H9 (cell line): ENCODE data around the gene FRAT2. TPM values are rescaled to one million over a fixed set of nuclear protein-coding genes. Genes with fewer than 3 reads are reported as not detected.

Experiments used
- DNase-seq: peaks from one replicate; pipeline ENCODE4 v3.0.0-alpha.2; 2017
- H2AFZ ChIP-seq: one replicate; pipeline ENCODE4 v1.6.1; 2013; ENCODE audit warnings: mild to moderate bottlenecking, low read length, control low read depth, moderate library complexity
- H2AK5ac ChIP-seq: 2 replicates; pipeline ENCODE4 v1.6.1; 2013; ENCODE audit warnings: low read length, control low read depth, mixed read lengths; ENCODE audit not compliant: insufficient read length
- H2BK120ac ChIP-seq: one replicate; pipeline ENCODE4 v1.6.1; 2013; ENCODE audit warnings: low read depth, mild to moderate bottlenecking, low read length, control low read depth, inconsistent platforms; ENCODE audit not compliant: poor library complexity, severe bottlenecking
- H2BK12ac ChIP-seq: 2 replicates; pipeline ENCODE4 v1.6.1; 2013; ENCODE audit warnings: low read length, control low read depth, mixed read lengths, low read depth; ENCODE audit not compliant: insufficient read length
- H2BK15ac ChIP-seq: 2 replicates; pipeline ENCODE4 v1.6.1; 2013; ENCODE audit warnings: low read depth, low read length, control low read depth
- H2BK20ac ChIP-seq: one replicate; pipeline ENCODE4 v1.6.1; 2013; ENCODE audit warnings: low read depth, mild to moderate bottlenecking, low read length, control low read depth, inconsistent platforms; ENCODE audit not compliant: poor library complexity, severe bottlenecking
- H2BK5ac ChIP-seq: 2 replicates; pipeline ENCODE4 v1.6.1; 2013; ENCODE audit warnings: low read length, control low read depth, mixed read lengths; ENCODE audit not compliant: insufficient read length
- H3K14ac ChIP-seq: 2 replicates; pipeline ENCODE4 v1.6.1; 2013; ENCODE audit warnings: low read length, control low read depth; ENCODE audit not compliant: insufficient read depth
- H3K18ac ChIP-seq: 2 replicates; pipeline ENCODE4 v1.6.1; 2013; ENCODE audit warnings: low read depth, mild to moderate bottlenecking, mixed read lengths, low read length, control low read depth; ENCODE audit not compliant: insufficient read length
- H3K23ac ChIP-seq: 2 replicates; pipeline ENCODE4 v1.6.1; 2013; ENCODE audit warnings: low read length, control low read depth, mixed read lengths, low read depth; ENCODE audit not compliant: insufficient read length
- H3K23me2 ChIP-seq: 2 replicates; pipeline ENCODE4 v1.6.1; 2013; ENCODE audit warnings: low read depth, mild to moderate bottlenecking, mixed read lengths, low read length, control low read depth; ENCODE audit not compliant: insufficient read length, poor library complexity, severe bottlenecking
- H3K27ac ChIP-seq: 2 replicates; pipeline ENCODE4 v1.5.1; 2013; ENCODE audit warnings: low read length, control low read depth, mixed read lengths, low read depth; ENCODE audit not compliant: insufficient read length
- H3K27me3 ChIP-seq: 2 replicates; pipeline ENCODE4 v1.6.1; 2013; ENCODE audit warnings: low read length, control low read depth, inconsistent platforms; ENCODE audit not compliant: insufficient read depth
- H3K4ac ChIP-seq: 2 replicates; pipeline ENCODE4 v1.6.1; 2013; ENCODE audit warnings: low read depth, mild to moderate bottlenecking, control low read depth, inconsistent platforms, low read length, moderate library complexity
- H3K4me1 ChIP-seq: 2 replicates; pipeline ENCODE4 v1.6.1; 2013; ENCODE audit warnings: low read length, control low read depth, inconsistent platforms; ENCODE audit not compliant: insufficient read depth
- H3K4me2 ChIP-seq: 2 replicates; pipeline ENCODE4 v1.6.1; 2013; ENCODE audit warnings: low read length, control low read depth, mixed read lengths; ENCODE audit not compliant: insufficient read length, insufficient read depth
- H3K56ac ChIP-seq: 2 replicates; pipeline ENCODE4 v1.6.1; 2013; ENCODE audit warnings: low read depth, mild to moderate bottlenecking, mixed read lengths, low read length, control low read depth; ENCODE audit not compliant: insufficient read length
- H3K79me1 ChIP-seq: 2 replicates; pipeline ENCODE4 v1.6.1; 2013; ENCODE audit warnings: low read depth, mild to moderate bottlenecking, moderate library complexity, low read length, control low read depth, inconsistent platforms; ENCODE audit not compliant: insufficient read depth, poor library complexity, severe bottlenecking
- H3K79me2 ChIP-seq: 2 replicates; pipeline ENCODE4 v1.6.1; 2013; ENCODE audit warnings: low read length, control low read depth, inconsistent platforms; ENCODE audit not compliant: insufficient read depth
- H3K9ac ChIP-seq: 2 replicates; pipeline ENCODE4 v1.6.1; 2013; ENCODE audit warnings: low read length, control low read depth, mixed read lengths; ENCODE audit not compliant: insufficient read length; ENCODE audit errors: extremely low read depth
- H3K9me3 ChIP-seq: one replicate; pipeline ENCODE4 v1.6.1; 2013; ENCODE audit warnings: low read depth, low read length, inconsistent platforms; ENCODE audit not compliant: control insufficient read depth
- H3T11ph ChIP-seq: one replicate; pipeline ENCODE4 v1.6.1; 2013; ENCODE audit warnings: mild to moderate bottlenecking, low read length, control low read depth, inconsistent platforms
- H4K20me1 ChIP-seq: one replicate; pipeline ENCODE4 v1.6.1; 2013; ENCODE audit not compliant: control insufficient read depth, insufficient read length, insufficient read depth
- H4K5ac ChIP-seq: 2 replicates; pipeline ENCODE4 v1.6.1; 2013; ENCODE audit warnings: low read depth, mild to moderate bottlenecking, mixed read lengths, low read length, control low read depth; ENCODE audit not compliant: insufficient read length
- H4K8ac ChIP-seq: replicated peaks from 2 replicates; pipeline ENCODE4 v1.6.1; 2013; ENCODE audit warnings: low read length, control low read depth, mixed read lengths, low read depth; ENCODE audit not compliant: insufficient read length
- H4K91ac ChIP-seq: 2 replicates; pipeline ENCODE4 v1.6.1; 2013; ENCODE audit warnings: low read depth, mild to moderate bottlenecking, moderate library complexity, mixed read lengths, low read length, control low read depth; ENCODE audit not compliant: insufficient read length
- H3K27ac Mint-ChIP-seq, 3 experiments: 2 replicates in 2 of 3; 3 replicates in 1 of 3; pipeline ENCODE4 v1.8.0; 2020 to 2021; ENCODE audit warnings: mixed read lengths in 3 of 3, mild to moderate bottlenecking in 1 of 3, moderate library complexity in 1 of 3
- H3K27me3 Mint-ChIP-seq: 2 replicates; pipeline ENCODE4 v1.8.0; 2021; ENCODE audit warnings: low read depth, mild to moderate bottlenecking, moderate library complexity, mixed read lengths
- H3K36me3 Mint-ChIP-seq, 3 experiments: 2 replicates in 2 of 3; 3 replicates in 1 of 3; pipeline ENCODE4 v1.8.0; 2020 to 2021; ENCODE audit warnings: low read depth in 3 of 3, mixed read lengths in 3 of 3; ENCODE audit not compliant: insufficient read depth in 1 of 3
- H3K4me1 Mint-ChIP-seq, 2 experiments: 2 replicates each; pipeline ENCODE4 v1.8.0; 2020; ENCODE audit warnings: mixed read lengths in 2 of 2
- H3K4me3 Mint-ChIP-seq, 2 experiments: 2 replicates in 1 of 2; 3 replicates in 1 of 2; pipeline ENCODE4 v1.8.0; 2020 to 2021; ENCODE audit warnings: mild to moderate bottlenecking in 2 of 2, mixed read lengths in 2 of 2, moderate library complexity in 1 of 2
- H3K9me3 Mint-ChIP-seq, 2 experiments: 2 replicates in 1 of 2; 3 replicates in 1 of 2; pipeline ENCODE4 v1.8.0; 2020; ENCODE audit warnings: mild to moderate bottlenecking in 2 of 2, mixed read lengths in 2 of 2, moderate library complexity in 1 of 2
- WGBS: extraction: QIAGEN DNeasy Blood & Tissue Kit; methylation state at CpG from one replicate; pipeline ENCODE4 v1.1.7; 2013; ENCODE audit warnings: missing lambda C conversion rate, low lambda C conversion rate, mixed read lengths; ENCODE audit not compliant: insufficient read length; ENCODE audit errors: extremely low coverage; 5-methylcytosine and 5-hydroxymethylcytosine counted together
- total RNA-seq: library from RNA; stranded (reverse); gene quantifications from 2 replicates; pipeline ENCODE4 v1.2.1, GENCODE V29; 2021
- TF ChIP-seq, protein P1 (sequence below): fragments of 200-600 bp; sonication (generic); conservative IDR thresholded peaks from 3 replicates; pipeline ENCODE4 v1.8.0; 2021; ENCODE audit warnings: antibody characterized with exemption, mild to moderate bottlenecking

FRAT2 gene
- total RNA-seq, 1 experiment from 2014 or later, result 129 TPM

GRCh38 chr10:97319671-97320479, 14.7 kb downstream of the FRAT2 start:
- Histone ChIP-seq H2BK12ac (no peak overlapping the region), H3K27ac (no peak overlapping the region), H3K56ac (no peak overlapping the region), H3K79me1 (no peaks in the 10 kb centered on the region), H2AK5ac (no peak overlapping the region), H3K9me3 (no peaks in the 10 kb centered on the region), H3K79me2 (no peaks in the 10 kb centered on the region), H3T11ph (no peak overlapping the region), H3K27me3 (peaks cover 9% of the 10 kb centered on the region; the same call in 1 of the 2 replicates), H4K20me1 (no peaks in the 10 kb centered on the region), H3K18ac (no peak overlapping the region), H3K4me2 (peak overlapping the region; percentile 72), H3K4me1 (peaks cover 3% of the 10 kb centered on the region; the same call in 1 of the 2 replicates), H4K91ac (no peak overlapping the region), H2BK5ac (no peak overlapping the region), H3K23ac (no peak overlapping the region), H2BK120ac (no peak overlapping the region), H3K23me2 (peaks cover 23% of the 10 kb centered on the region), H3K14ac (no peak overlapping the region), H2BK20ac (no peak overlapping the region), H3K9ac (no peak overlapping the region), H4K5ac (no peak overlapping the region), H3K4ac (no peak overlapping the region), H4K8ac (no peak overlapping the region), H2BK15ac (no peak overlapping the region), H2AFZ (no peak overlapping the region)
- WGBS, result no CpG with 5 or more reads among the region's 83 CpGs
- TF ChIP-seq, protein P1, sequence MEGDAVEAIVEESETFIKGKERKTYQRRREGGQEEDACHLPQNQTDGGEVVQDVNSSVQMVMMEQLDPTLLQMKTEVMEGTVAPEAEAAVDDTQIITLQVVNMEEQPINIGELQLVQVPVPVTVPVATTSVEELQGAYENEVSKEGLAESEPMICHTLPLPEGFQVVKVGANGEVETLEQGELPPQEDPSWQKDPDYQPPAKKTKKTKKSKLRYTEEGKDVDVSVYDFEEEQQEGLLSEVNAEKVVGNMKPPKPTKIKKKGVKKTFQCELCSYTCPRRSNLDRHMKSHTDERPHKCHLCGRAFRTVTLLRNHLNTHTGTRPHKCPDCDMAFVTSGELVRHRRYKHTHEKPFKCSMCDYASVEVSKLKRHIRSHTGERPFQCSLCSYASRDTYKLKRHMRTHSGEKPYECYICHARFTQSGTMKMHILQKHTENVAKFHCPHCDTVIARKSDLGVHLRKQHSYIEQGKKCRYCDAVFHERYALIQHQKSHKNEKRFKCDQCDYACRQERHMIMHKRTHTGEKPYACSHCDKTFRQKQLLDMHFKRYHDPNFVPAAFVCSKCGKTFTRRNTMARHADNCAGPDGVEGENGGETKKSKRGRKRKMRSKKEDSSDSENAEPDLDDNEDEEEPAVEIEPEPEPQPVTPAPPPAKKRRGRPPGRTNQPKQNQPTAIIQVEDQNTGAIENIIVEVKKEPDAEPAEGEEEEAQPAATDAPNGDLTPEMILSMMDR, result peak; percentile 30; the same call in 2 of the 3 replicates
- Mint-ChIP-seq H3K27me3 (peaks cover 33% of the 10 kb centered on the region), H3K27ac (no peak overlapping the region), H3K4me3 (peak overlapping the region; percentile 72 to 85), H3K36me3 (no peaks in the 10 kb centered on the region), H3K9me3 (no peaks in the 10 kb centered on the region; a peak in 1 of 5 replicates), H3K4me1 (peaks cover 31 to 32% of the 10 kb centered on the region in 2 experiments)
- DNase-seq, result peak; percentile 70
